ENCODE results near the gene R3HDM1.

- no peak for TF ChIP-seq CTCF (IDR thresholded peaks at IDR 0.05)
- TF ChIP-seq POLR2AphosphoS5 (IDR thresholded peaks at IDR 0.05): no peak
- TF ChIP-seq POLR2A (IDR thresholded peaks at IDR 0.05): no peak
These were observed 176.9 kb downstream of the R3HDM1 start for GRCh38 chr2:135708159-135708558.
